ENCODE measurements around the gene HECW1.

DNA sequence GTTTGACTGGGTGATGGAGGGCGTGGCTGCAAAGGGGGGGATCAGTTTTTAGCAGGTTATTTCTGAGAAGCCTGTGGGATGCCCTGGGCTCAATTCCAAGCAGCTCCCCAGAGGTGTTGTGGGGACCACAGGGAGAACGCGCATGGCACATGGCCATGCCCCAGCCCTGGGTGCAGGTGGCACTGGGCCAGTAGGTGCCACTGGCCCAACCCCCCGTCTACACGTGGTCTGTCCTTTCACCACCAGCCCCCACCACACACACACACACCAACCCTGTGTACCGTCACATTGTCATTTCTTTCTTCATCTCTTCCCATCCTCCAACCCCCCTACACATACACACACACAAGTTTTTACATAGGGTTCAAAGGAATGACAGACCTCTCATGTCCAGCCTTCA is 355.4 kb downstream of the HECW1 start:
- TF ChIP-seq ZFP37 (CRISPR knock-in tag; IDR thresholded peaks at IDR 0.05; ENCODE audit: borderline replicate concordance) (no peak), NFYB (CRISPR knock-in tag; IDR thresholded peaks at IDR 0.05) (no peak), SP4 (CRISPR knock-in tag; IDR thresholded peaks at IDR 0.05) (no peak), ZKSCAN5 (CRISPR knock-in tag; IDR thresholded peaks at IDR 0.05) (no peak), KLF16 (CRISPR knock-in tag; IDR thresholded peaks at IDR 0.05) (no peak), POLR2A (IDR thresholded peaks at IDR 0.05; ENCODE audit: insufficient read depth in 1 of 2, low read depth in 2 of 2, low read length in 2 of 2) (no peak), ESRRA (CRISPR knock-in tag; IDR thresholded peaks at IDR 0.05; ENCODE audit: low read depth) (no peak)
- TF ChIP-seq, protein P1, sequence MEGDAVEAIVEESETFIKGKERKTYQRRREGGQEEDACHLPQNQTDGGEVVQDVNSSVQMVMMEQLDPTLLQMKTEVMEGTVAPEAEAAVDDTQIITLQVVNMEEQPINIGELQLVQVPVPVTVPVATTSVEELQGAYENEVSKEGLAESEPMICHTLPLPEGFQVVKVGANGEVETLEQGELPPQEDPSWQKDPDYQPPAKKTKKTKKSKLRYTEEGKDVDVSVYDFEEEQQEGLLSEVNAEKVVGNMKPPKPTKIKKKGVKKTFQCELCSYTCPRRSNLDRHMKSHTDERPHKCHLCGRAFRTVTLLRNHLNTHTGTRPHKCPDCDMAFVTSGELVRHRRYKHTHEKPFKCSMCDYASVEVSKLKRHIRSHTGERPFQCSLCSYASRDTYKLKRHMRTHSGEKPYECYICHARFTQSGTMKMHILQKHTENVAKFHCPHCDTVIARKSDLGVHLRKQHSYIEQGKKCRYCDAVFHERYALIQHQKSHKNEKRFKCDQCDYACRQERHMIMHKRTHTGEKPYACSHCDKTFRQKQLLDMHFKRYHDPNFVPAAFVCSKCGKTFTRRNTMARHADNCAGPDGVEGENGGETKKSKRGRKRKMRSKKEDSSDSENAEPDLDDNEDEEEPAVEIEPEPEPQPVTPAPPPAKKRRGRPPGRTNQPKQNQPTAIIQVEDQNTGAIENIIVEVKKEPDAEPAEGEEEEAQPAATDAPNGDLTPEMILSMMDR (CRISPR knock-in tag; IDR thresholded peaks at IDR 0.05), result no peak
- TF ChIP-seq, protein P2, sequence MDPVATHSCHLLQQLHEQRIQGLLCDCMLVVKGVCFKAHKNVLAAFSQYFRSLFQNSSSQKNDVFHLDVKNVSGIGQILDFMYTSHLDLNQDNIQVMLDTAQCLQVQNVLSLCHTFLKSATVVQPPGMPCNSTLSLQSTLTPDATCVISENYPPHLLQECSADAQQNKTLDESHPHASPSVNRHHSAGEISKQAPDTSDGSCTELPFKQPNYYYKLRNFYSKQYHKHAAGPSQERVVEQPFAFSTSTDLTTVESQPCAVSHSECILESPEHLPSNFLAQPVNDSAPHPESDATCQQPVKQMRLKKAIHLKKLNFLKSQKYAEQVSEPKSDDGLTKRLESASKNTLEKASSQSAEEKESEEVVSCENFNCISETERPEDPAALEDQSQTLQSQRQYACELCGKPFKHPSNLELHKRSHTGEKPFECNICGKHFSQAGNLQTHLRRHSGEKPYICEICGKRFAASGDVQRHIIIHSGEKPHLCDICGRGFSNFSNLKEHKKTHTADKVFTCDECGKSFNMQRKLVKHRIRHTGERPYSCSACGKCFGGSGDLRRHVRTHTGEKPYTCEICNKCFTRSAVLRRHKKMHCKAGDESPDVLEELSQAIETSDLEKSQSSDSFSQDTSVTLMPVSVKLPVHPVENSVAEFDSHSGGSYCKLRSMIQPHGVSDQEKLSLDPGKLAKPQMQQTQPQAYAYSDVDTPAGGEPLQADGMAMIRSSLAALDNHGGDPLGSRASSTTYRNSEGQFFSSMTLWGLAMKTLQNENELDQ (CRISPR knock-in tag; IDR thresholded peaks at IDR 0.05; ENCODE audit: borderline replicate concordance), result no peak

All from HepG2 (cell line).